ENCODE results near the gene ZNF516. TPM values are rescaled to one million over a fixed set of nuclear protein-coding genes. Genes with fewer than 3 reads are reported as not detected.
A peak's percentile ranks its signal among the peaks of the same experiment; 100 is the strongest.

The ZNF516 gene
- total and polyA plus RNA-seq, 2 of the 13 experiments (the other 11 are each of a cell fraction or from before 2014, with no cell fraction given), result 16.6 to 18.7 TPM

GRCh38 chr18:76491776-76492668 is 3.0 kb downstream of the ZNF516 start (continued):
- peak; percentile 69; the same call in 1 of the 2 replicates for TF ChIP-seq ARID4A (CRISPR knock-in tag; IDR thresholded peaks at IDR 0.05; ENCODE audit: borderline replicate concordance)
- TF ChIP-seq HIVEP1 (CRISPR knock-in tag; IDR thresholded peaks at IDR 0.05), result no peak
- TF ChIP-seq ZNF768 (CRISPR knock-in tag; IDR thresholded peaks at IDR 0.05), result no peak; the same call in 1 of the 2 replicates
- TF ChIP-seq ZNF24 (IDR thresholded peaks at IDR 0.05), result no peak
- TF ChIP-seq ZNF761 (CRISPR knock-in tag; conservative IDR thresholded peaks at IDR 0.05), result no peak; the same call in 1 of the 2 replicates
- peak; percentile 19 for TF ChIP-seq BRD4 (CRISPR knock-in tag; IDR thresholded peaks at IDR 0.05)
- no peak for TF ChIP-seq THAP7 (CRISPR knock-in tag; IDR thresholded peaks at IDR 0.05)
- no peak for TF ChIP-seq ELK4 (CRISPR knock-in tag; IDR thresholded peaks at IDR 0.05; ENCODE audit: borderline replicate concordance)
- no peak for TF ChIP-seq MLXIP (CRISPR knock-in tag; IDR thresholded peaks at IDR 0.05; ENCODE audit: borderline replicate concordance)
- TF ChIP-seq ZFP1 (CRISPR knock-in tag; IDR thresholded peaks at IDR 0.05), result no peak
- TF ChIP-seq NFYC (CRISPR knock-in tag; IDR thresholded peaks at IDR 0.05), result no peak
- no peak for TF ChIP-seq MEIS1 (CRISPR knock-in tag; IDR thresholded peaks at IDR 0.05; ENCODE audit: borderline replicate concordance)
- no peak for TF ChIP-seq ZBTB44 (CRISPR knock-in tag; IDR thresholded peaks at IDR 0.05)
- TF ChIP-seq KAT7 (CRISPR knock-in tag; IDR thresholded peaks at IDR 0.05; ENCODE audit: borderline replicate concordance), result peak; percentile 27; the same call in 1 of the 2 replicates
